ENCODE results near the gene CFAP69.

- TF ChIP-seq, protein P1, sequence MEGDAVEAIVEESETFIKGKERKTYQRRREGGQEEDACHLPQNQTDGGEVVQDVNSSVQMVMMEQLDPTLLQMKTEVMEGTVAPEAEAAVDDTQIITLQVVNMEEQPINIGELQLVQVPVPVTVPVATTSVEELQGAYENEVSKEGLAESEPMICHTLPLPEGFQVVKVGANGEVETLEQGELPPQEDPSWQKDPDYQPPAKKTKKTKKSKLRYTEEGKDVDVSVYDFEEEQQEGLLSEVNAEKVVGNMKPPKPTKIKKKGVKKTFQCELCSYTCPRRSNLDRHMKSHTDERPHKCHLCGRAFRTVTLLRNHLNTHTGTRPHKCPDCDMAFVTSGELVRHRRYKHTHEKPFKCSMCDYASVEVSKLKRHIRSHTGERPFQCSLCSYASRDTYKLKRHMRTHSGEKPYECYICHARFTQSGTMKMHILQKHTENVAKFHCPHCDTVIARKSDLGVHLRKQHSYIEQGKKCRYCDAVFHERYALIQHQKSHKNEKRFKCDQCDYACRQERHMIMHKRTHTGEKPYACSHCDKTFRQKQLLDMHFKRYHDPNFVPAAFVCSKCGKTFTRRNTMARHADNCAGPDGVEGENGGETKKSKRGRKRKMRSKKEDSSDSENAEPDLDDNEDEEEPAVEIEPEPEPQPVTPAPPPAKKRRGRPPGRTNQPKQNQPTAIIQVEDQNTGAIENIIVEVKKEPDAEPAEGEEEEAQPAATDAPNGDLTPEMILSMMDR (IDR thresholded peaks at IDR 0.05; ENCODE audit: low read depth, low read length) = no peak
- TF ChIP-seq POLR2A (IDR thresholded peaks at IDR 0.05; ENCODE audit: extremely low read depth, insufficient read length) (no peak), MAX (IDR thresholded peaks at IDR 0.05; ENCODE audit: low read depth, low read length) (no peak)
These were observed 64.9 kb downstream of the CFAP69 start for GRCh38 chr7:90309872-90310271.
